Upper lobe of left lung (tissue), 6 donors: ENCODE results near the gene NR3C1. TPM values are rescaled to one million over a fixed set of nuclear protein-coding genes. Genes with fewer than 3 reads are reported as not detected.
"Not testable (repeated sequence)": the region's sequence is repeated elsewhere in the genome, so short reads cannot be mapped to it uniquely, and the experiment has no call there.

Experiments used
- ATAC-seq, 2 donors: fragments of 200-7000 bp; cut with Tn5 transposase; one replicate each; pipeline ENCODE4 v1.9.1; 2022; ENCODE audit warnings: mild to moderate bottlenecking in 2 of 2, moderate library complexity in 2 of 2; ENCODE audit not compliant: low FRiP score in 2 of 2
- DNase-seq, 2 donors: peaks; one replicate each; pipeline ENCODE4 v3.0.0-alpha.2; 2019 to 2020
- H3K27ac ChIP-seq, 4 donors: fragments of 200-600 bp; sonication (generic); one replicate each; pipeline ENCODE4 v1.5.1; 2016 to 2019
- H3K27me3 ChIP-seq, 4 donors: fragments of 200-600 bp; sonication (generic); one replicate each; pipeline ENCODE4 v1.5.1; 2017 to 2019
- H3K36me3 ChIP-seq, 4 donors: fragments of 200-600 bp; sonication (generic); one replicate each; pipeline ENCODE4 v1.5.1; 2016 to 2019
- H3K4me1 ChIP-seq, 4 donors: fragments of 200-600 bp; sonication (generic); one replicate each; pipeline ENCODE4 v1.5.1; 2018 to 2019
- H3K4me3 ChIP-seq, 4 donors: fragments of 200-600 bp; sonication (generic); one replicate each; pipeline ENCODE4 v1.5.1; 2017 to 2019; ENCODE audit warnings: mild to moderate bottlenecking in 2 of 4, moderate library complexity in 1 of 4
- H3K9me3 ChIP-seq, 4 donors: fragments of 200-600 bp; sonication (generic); one replicate each; pipeline ENCODE4 v1.5.1; 2018 to 2019
- CTCF ChIP-seq, 6 experiments: fragments of 450-650 bp in 4 of 6; fragments of 200-600 bp in 2 of 6; sonication (generic) in 2 of 6; IDR thresholded peaks; one replicate each; pipeline ENCODE4 v1.5.1; 2016 to 2019; ENCODE audit warnings: antibody characterized with exemption in 6 of 6
- EP300 ChIP-seq, 4 donors: sonication (generic); formaldehyde crosslinking; IDR thresholded peaks; one replicate each; pipeline ENCODE4 v1.5.1; 2017; ENCODE audit warnings: antibody characterized with exemption in 4 of 4, control low read depth in 2 of 4
- POLR2A ChIP-seq, 4 donors: fragments of 450-650 bp; IDR thresholded peaks; one replicate each; pipeline ENCODE4 v1.5.1; 2016 to 2017; ENCODE audit warnings: antibody characterized with exemption in 4 of 4, mild to moderate bottlenecking in 2 of 4
- POLR2AphosphoS5 ChIP-seq, 2 donors: sonication (generic); formaldehyde crosslinking; IDR thresholded peaks; one replicate each; pipeline ENCODE4 v1.5.1; 2017; ENCODE audit warnings: antibody characterized with exemption in 2 of 2
- WGBS, 2 donors: methylation state at CpG; one replicate each; pipeline ENCODE4 v1.1.5; 2017 to 2018; 5-methylcytosine and 5-hydroxymethylcytosine counted together
- total RNA-seq, 6 donors: library from RNA; depleted of rRNA in 4 of 6; stranded (reverse); fragments of >200 nt in 4 of 6; gene quantifications; one replicate each; pipeline versions ENCODE4 v1.1.0 to v1.2.1, GENCODE V29; 2016 to 2021
- donor health status: DM: no; HTN: no; CAD: no; lungs with moderate emphysema.
- donor health status: DM: no; HTN: yes; CAD: no; lungs with severe emphysema.

NR3C1 gene
- total RNA-seq, 6 donors from 2014 or later = 44.5 to 101 (median 72.7) TPM

GRCh38 chr5:143334903-143335302 lies 68.6 kb downstream of the NR3C1 start:
- TF ChIP-seq POLR2A (IDR thresholded peaks at IDR 0.05) (no peak), EP300 (IDR thresholded peaks at IDR 0.05) (no peak), CTCF (IDR thresholded peaks at IDR 0.05) (no peak), POLR2AphosphoS5 (IDR thresholded peaks at IDR 0.05) (no peak)
- no peak overlapping the region for H3K27ac ChIP-seq
- H3K9me3 ChIP-seq = no peaks in the 10 kb centered on the region
- peaks cover 0 to 9% (median 4%) of the 10 kb centered on the region in 4 donors for H3K4me1 ChIP-seq
- H3K36me3 ChIP-seq = peaks cover 0 to 2% (median 0%) of the 10 kb centered on the region in 4 donors
- 84 to 91% methylated on average over 3 of the region's 3 CpGs for WGBS, 2 donors
- no peak for DNase-seq
- H3K27me3 ChIP-seq = no peaks in the 10 kb centered on the region
- H3K4me3 ChIP-seq = no peak overlapping the region
- no peak for ATAC-seq

GRCh38 chr5:143334380-143334779 lies 69.1 kb downstream of the NR3C1 start:
- ATAC-seq, H3K27me3 ChIP-seq, H3K27ac ChIP-seq, H3K9me3 ChIP-seq, H3K36me3 ChIP-seq, DNase-seq, H3K4me3 ChIP-seq: not testable (repeated sequence)
- peaks cover 0 to 11% (median 5%) of the 10 kb centered on the region in 4 donors for H3K4me1 ChIP-seq
- 75 to 91% methylated on average over 3 of the region's 3 CpGs for whole genome bisulfite sequencing, 2 donors

GRCh38 chr5:143331956-143332355 lies 71.5 kb downstream of the NR3C1 start:
- WGBS, 2 donors = 88 to 96% methylated on average over 1 of the region's 1 CpG
- H3K4me3 ChIP-seq = no peak overlapping the region
- ATAC-seq = no peak
- H3K9me3 ChIP-seq = no peaks in the 10 kb centered on the region
- H3K36me3 ChIP-seq = peaks cover 0 to 2% (median 0%) of the 10 kb centered on the region in 4 donors
- no peaks in the 10 kb centered on the region for H3K27me3 ChIP-seq
- peaks cover 0 to 16% (median 6%) of the 10 kb centered on the region in 4 donors for H3K4me1 ChIP-seq
- no peak for DNase-seq
- TF ChIP-seq CTCF (IDR thresholded peaks at IDR 0.05) = no peak
- TF ChIP-seq POLR2AphosphoS5 (IDR thresholded peaks at IDR 0.05) = no peak
- no peak for TF ChIP-seq POLR2A (IDR thresholded peaks at IDR 0.05)
- no peak for TF ChIP-seq EP300 (IDR thresholded peaks at IDR 0.05)
- H3K27ac ChIP-seq = no peak overlapping the region

- Histone ChIP-seq H3K9me3 (no peaks in the 10 kb centered on the region), H3K4me3 (no peak overlapping the region), H3K27me3 (no peaks in the 10 kb centered on the region), H3K27ac (no peak overlapping the region), H3K36me3 (peaks cover 0 to 2% (median 0%) of the 10 kb centered on the region in 4 donors), H3K4me1 (peaks cover 0 to 16% (median 4%) of the 10 kb centered on the region in 4 donors)
- TF ChIP-seq POLR2AphosphoS5 (IDR thresholded peaks at IDR 0.05) (no peak), CTCF (IDR thresholded peaks at IDR 0.05) (no peak)
- 54 to 62% methylated on average over 2 of the region's 2 CpGs for WGBS, 2 donors
- ATAC-seq (no peak), DNase-seq (no peak)
Observed at GRCh38 chr5:143329843-143330242, 73.6 kb downstream of the NR3C1 start.

- Histone ChIP-seq H3K4me1 (peaks cover 0 to 18% (median 4%) of the 10 kb centered on the region in 4 donors), H3K9me3 (no peaks in the 10 kb centered on the region), H3K27me3 (no peaks in the 10 kb centered on the region), H3K36me3 (peaks cover 0 to 2% (median 0%) of the 10 kb centered on the region in 4 donors), H3K4me3 (no peak overlapping the region), H3K27ac (no peak overlapping the region)
- WGBS, 2 donors = 94 to 95% methylated on average over 5 of the region's 5 CpGs
- ATAC-seq = no peak
- no peak for DNase-seq
- TF ChIP-seq CTCF (IDR thresholded peaks at IDR 0.05) (no peak), POLR2A (IDR thresholded peaks at IDR 0.05) (no peak), POLR2AphosphoS5 (IDR thresholded peaks at IDR 0.05) (no peak), EP300 (IDR thresholded peaks at IDR 0.05) (no peak)
Observed at GRCh38 chr5:143328589-143329220, 74.8 kb downstream of the NR3C1 start.

- H3K36me3 ChIP-seq, H3K9me3 ChIP-seq, ATAC-seq, H3K4me3 ChIP-seq, H3K27ac ChIP-seq, DNase-seq, H3K27me3 ChIP-seq: not testable (repeated sequence)
- WGBS, 2 donors = 90 to 94% methylated on average over 4 of the region's 4 CpGs
- H3K4me1 ChIP-seq = peaks cover 0 to 40% (median 6%) of the 10 kb centered on the region in 4 donors
Observed at GRCh38 chr5:143325086-143325485, 78.4 kb downstream of the NR3C1 start.

GRCh38 chr5:143322931-143323630 lies 80.4 kb downstream of the NR3C1 start:
- 91 to 97% methylated on average over 5 of the region's 5 CpGs for WGBS, 2 donors
- H3K36me3 ChIP-seq, H3K27me3 ChIP-seq, H3K9me3 ChIP-seq, H3K4me3 ChIP-seq, ATAC-seq, DNase-seq, H3K27ac ChIP-seq: not testable (repeated sequence)
- H3K4me1 ChIP-seq = peaks cover 6 to 39% (median 8%) of the 10 kb centered on the region in 4 donors
